OCI-LY1 (cell line): Measurements from ENCODE around the gene LRP1.

Experiments used
- CTCF ChIP-seq: fragments of 200-600 bp; sonication (generic), shearing (Covaris generic); IDR thresholded peaks from 2 replicates; pipeline ENCODE4 v1.5.1; 2017; ENCODE audit warnings: mild to moderate bottlenecking, antibody characterized with exemption, low read length, moderate library complexity, mixed read lengths
- EZH2 ChIP-seq: fragments of 200-600 bp; sonication (generic), shearing (Covaris generic); IDR thresholded peaks from 2 replicates; pipeline ENCODE4 v1.8.0; 2017; ENCODE audit warnings: borderline replicate concordance, mixed run types, mild to moderate bottlenecking, antibody characterized with exemption, low read length, moderate library complexity, mixed read lengths

GRCh38 chr12:57226588-57227314 is 98.5 kb downstream of the LRP1 start:
- no peak for TF ChIP-seq EZH2
- no peak for TF ChIP-seq CTCF
